HCT116 (cell line): ENCODE data around the gene KLHL25. TPM values are rescaled to one million over a fixed set of nuclear protein-coding genes. Genes with fewer than 3 reads are reported as not detected.

Experiments used
- ATAC-seq: fragments of 200-7000 bp; cut with Tn5 transposase; 2 replicates; pipeline ENCODE4 v1.9.1; 2020; ENCODE audit warnings: mild to moderate bottlenecking, moderate library complexity
- BruUV-seq: library from RNA; stranded (reverse); fragments of 400-500 nt; replicated peaks from 2 replicates; lab custom pipeline; 2021; lab: Mats Ljungman, UMichigan
- CTCF ChIA-PET: fragments of 300-600 bp; sonication (Branson Sonifier 250); formaldehyde crosslinking; loops from one replicate; lab custom pipeline; 2021; ENCODE audit warnings: antibody characterized with exemption; lab: Charles Lee
- POLR2A ChIA-PET: fragments of 300-600, 350-600 bp; sonication (Branson Sonifier 250); formaldehyde crosslinking; loops from one replicate; lab custom pipeline; 2021; ENCODE audit warnings: antibody characterized with exemption; lab: Charles Lee
- RAD21 ChIA-PET, 2 experiments: fragments of 300-600 bp; sonication (Branson Sonifier 250); formaldehyde crosslinking; loops; one replicate each; lab custom pipeline; 2023; ENCODE audit warnings: low total read pairs in 2 of 2; ENCODE audit not compliant: uncharacterized antibody in 2 of 2, unreplicated experiment in 2 of 2, low non-redundant PET in 1 of 2; lab: Charles Lee
- DNase-seq: peaks from one replicate; pipeline ENCODE4 v3.0.0-alpha.2; 2010; ENCODE audit warnings: low read depth, low spot score
- H2AFZ ChIP-seq: fragments of 200-600 bp; shearing (Covaris generic), sonication (generic); 2 replicates; pipeline ENCODE4 v1.6.1; 2017; ENCODE audit warnings: low read depth, mixed run types, mixed read lengths, antibody characterized with exemption, low read length; ENCODE audit not compliant: poor library complexity, severe bottlenecking
- H3K27ac ChIP-seq: 2 replicates; pipeline ENCODE4 v1.5.1; 2012; ENCODE audit warnings: low read depth, low read length
- H3K27me3 ChIP-seq: fragments of 200-600 bp; sonication (generic); 2 replicates; pipeline ENCODE4 v1.6.1; 2016; ENCODE audit warnings: mixed run types, low read length, mixed read lengths; ENCODE audit not compliant: insufficient read depth
- H3K36me3 ChIP-seq, 2 experiments: fragments of 200-500 bp in 1 of 2; fragments of 200-600 bp in 1 of 2; sonication (Bioruptor generic) in 1 of 2; sonication (generic) in 1 of 2; 2 replicates each; pipeline versions ENCODE4 v1.5.1 to v1.6.1; 2014 to 2016; ENCODE audit warnings: low read length in 2 of 2, inconsistent platforms in 1 of 2, mixed read lengths in 1 of 2, mixed run types in 1 of 2; ENCODE audit not compliant: insufficient read depth in 2 of 2, control insufficient read depth in 1 of 2
- H3K4me1 ChIP-seq, 2 experiments: fragments of 200-600 bp in 1 of 2; sonication (generic) in 1 of 2; 2 replicates each; pipeline versions ENCODE4 v1.5.1 to v1.6.1; 2012 to 2017; ENCODE audit warnings: low read length in 2 of 2, inconsistent platforms in 1 of 2, mild to moderate bottlenecking in 1 of 2, mixed read lengths in 1 of 2, mixed run types in 1 of 2, moderate library complexity in 1 of 2; ENCODE audit not compliant: insufficient read depth in 2 of 2, control insufficient read depth in 1 of 2
- H3K4me2 ChIP-seq: fragments of 200-600 bp; sonication (generic); 2 replicates; pipeline ENCODE4 v1.6.1; 2017; ENCODE audit warnings: mixed run types, low read length, mixed read lengths
- H3K4me3 ChIP-seq, 2 experiments: fragments of 200-600 bp in 1 of 2; sonication (generic) in 1 of 2; replicated peaks in 1 of 2; 2 replicates each; pipeline ENCODE4 v1.5.1; 2011 to 2016; ENCODE audit warnings: low read length in 2 of 2, control low read depth in 1 of 2, low read depth in 1 of 2, mild to moderate bottlenecking in 1 of 2, mixed read lengths in 1 of 2, mixed run types in 1 of 2
- H3K79me2 ChIP-seq: fragments of 200-600 bp; sonication (generic); 2 replicates; pipeline ENCODE4 v1.6.1; 2017; ENCODE audit warnings: mild to moderate bottlenecking, mixed run types, low read length, moderate library complexity, mixed read lengths; ENCODE audit not compliant: insufficient read depth
- H3K9ac ChIP-seq: fragments of 200-600 bp; sonication (generic); 2 replicates; pipeline ENCODE4 v1.6.1; 2016; ENCODE audit warnings: low read length, mixed read lengths
- H3K9me2 ChIP-seq: fragments of 200-600 bp; sonication (generic), shearing (Covaris generic); 2 replicates; pipeline ENCODE4 v1.6.1; 2017; ENCODE audit warnings: mixed run types, mild to moderate bottlenecking, moderate library complexity; ENCODE audit not compliant: insufficient read depth
- H3K9me3 ChIP-seq, 2 experiments: fragments of 200-500 bp in 1 of 2; fragments of 200-600 bp in 1 of 2; sonication (Bioruptor generic) in 1 of 2; sonication (generic) in 1 of 2; 2 replicates each; pipeline ENCODE4 v1.6.1; 2014 to 2017; ENCODE audit warnings: low read length in 2 of 2, mixed read lengths in 2 of 2, inconsistent platforms in 1 of 2, low read depth in 1 of 2, mild to moderate bottlenecking in 1 of 2, mixed run types in 1 of 2, moderate library complexity in 1 of 2; ENCODE audit not compliant: control insufficient read depth in 1 of 2, insufficient read depth in 1 of 2
- H4K20me1 ChIP-seq: fragments of 200-600 bp; sonication (generic), shearing (Covaris generic); 2 replicates; pipeline ENCODE4 v1.6.1; 2017; ENCODE audit warnings: mixed run types, mild to moderate bottlenecking, moderate library complexity; ENCODE audit not compliant: insufficient read depth
- EGR1 ChIP-seq: IDR thresholded peaks from 2 replicates; pipeline ENCODE4 v1.6.1; 2012; ENCODE audit warnings: low read depth
- ELF1 ChIP-seq: IDR thresholded peaks from 2 replicates; pipeline ENCODE4 v1.6.1; 2012; ENCODE audit warnings: low read depth, borderline replicate concordance
- FOSL1 ChIP-seq: IDR thresholded peaks from 2 replicates; pipeline ENCODE4 v1.6.1; 2012; ENCODE audit warnings: low read depth
- JUND ChIP-seq: IDR thresholded peaks from 2 replicates; pipeline ENCODE4 v1.6.1; 2012
- POLR2AphosphoS5 ChIP-seq: IDR thresholded peaks from 2 replicates; pipeline ENCODE4 v1.6.1; 2011; ENCODE audit warnings: mild to moderate bottlenecking, low read depth, low read length, moderate library complexity
- RAD21 ChIP-seq: IDR thresholded peaks from 2 replicates; pipeline ENCODE4 v1.6.1; 2012; ENCODE audit warnings: low read depth, mild to moderate bottlenecking
- SP1 ChIP-seq: IDR thresholded peaks from 2 replicates; pipeline ENCODE4 v1.6.1; 2012; ENCODE audit warnings: low read depth
- SRF ChIP-seq: IDR thresholded peaks from 2 replicates; pipeline ENCODE4 v1.6.1; 2012; ENCODE audit warnings: low read depth
- intact Hi-C: fragments of 100-400 bp; cut with micrococcal nuclease; formaldehyde crosslinking; loops from 2 replicates; pipeline ENCODE4 v1.10.0; 2022
- total RNA-seq: library from RNA; stranded (reverse); gene quantifications from one replicate; pipeline ENCODE4 v1.2.1, GENCODE V29; 2021; ENCODE audit not compliant: unreplicated experiment
- TF ChIP-seq, protein P1 (sequence below): IDR thresholded peaks from 2 replicates; pipeline ENCODE4 v1.6.1; 2012
- TF ChIP-seq, protein P2 (sequence below): IDR thresholded peaks from 2 replicates; pipeline ENCODE4 v1.6.1; 2012
- TF ChIP-seq, protein P3 (sequence below): IDR thresholded peaks from 2 replicates; pipeline ENCODE4 v1.6.1; 2012; ENCODE audit warnings: low read depth

Gene KLHL25
- total RNA-seq, 1 experiment from 2014 or later = 5.3 TPM

DNA sequence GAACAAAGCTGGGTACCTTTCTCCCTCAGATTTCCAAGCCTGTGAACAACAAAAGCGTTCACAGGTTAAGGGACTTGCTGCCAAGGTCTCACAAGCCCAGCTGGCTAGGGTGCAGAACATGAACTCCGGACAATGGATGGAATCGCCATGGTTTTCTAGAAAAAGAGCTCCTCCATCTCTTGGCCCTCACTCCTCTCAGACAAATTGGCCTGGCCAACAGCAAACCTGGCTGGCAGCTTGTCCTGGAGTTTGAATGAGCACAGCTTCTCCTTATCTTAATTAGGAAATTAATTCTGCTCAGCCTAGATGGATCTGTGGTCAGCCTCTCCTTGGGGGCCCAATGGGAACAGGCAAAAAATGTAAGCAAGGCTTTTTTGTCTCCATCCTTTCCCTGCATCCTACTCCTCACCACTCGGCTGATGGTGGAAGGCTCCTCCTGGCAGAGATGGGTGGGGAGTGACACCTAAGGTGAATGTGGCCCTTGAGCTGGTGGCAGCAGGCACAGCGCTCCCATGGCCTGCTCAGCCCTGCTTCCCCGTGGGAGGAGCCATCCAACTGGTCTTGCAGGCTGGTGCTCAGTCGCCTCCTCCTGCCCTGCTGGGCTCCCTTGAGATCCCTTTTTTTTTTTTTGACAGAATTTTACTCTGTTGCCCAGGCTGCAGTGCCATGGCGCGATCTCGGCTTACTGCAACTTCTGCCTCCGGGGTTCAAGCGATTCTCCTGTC is 5.8 kb downstream of the KLHL25 start:
- no peaks in the 10 kb centered on the region for H4K20me1 ChIP-seq
- no peak overlapping the region for H3K9ac ChIP-seq
- intact Hi-C loops = loop anchor here (5.0 kb wide), 1 partner anchor 57 kb away; no protein-coding TSS in a partner anchor
- H3K27ac ChIP-seq = no peak overlapping the region
- ChIA-PET POLR2A (no interaction called here), CTCF (interaction anchor here (1.1 kb wide), 1 partner anchor 12 kb away, joined by 8 read pairs; no protein-coding TSS in a partner anchor), RAD21 (no interaction called here)
- no peaks in the 10 kb centered on the region for H3K36me3 ChIP-seq
- peaks cover 33% of the 10 kb centered on the region; the same call in 1 of the 2 replicates for H3K79me2 ChIP-seq
- H3K4me1 ChIP-seq = peaks cover 54 to 59% of the 10 kb centered on the region in 2 experiments
- H3K9me2 ChIP-seq = no peaks in the 10 kb centered on the region
- H3K4me3 ChIP-seq = no peak overlapping the region
- H2AFZ ChIP-seq = no peak overlapping the region
- ATAC-seq = peak; percentile 43; the same call in 1 of the 2 replicates
- BruUV-seq = no TSS peak
- no peaks in the 10 kb centered on the region for H3K27me3 ChIP-seq
- TF ChIP-seq EGR1 (no peak), SRF (no peak), POLR2AphosphoS5 (no peak), FOSL1 (no peak), SP1 (no peak), JUND (no peak), RAD21 (no peak), ELF1 (no peak)
- TF ChIP-seq, protein P1, sequence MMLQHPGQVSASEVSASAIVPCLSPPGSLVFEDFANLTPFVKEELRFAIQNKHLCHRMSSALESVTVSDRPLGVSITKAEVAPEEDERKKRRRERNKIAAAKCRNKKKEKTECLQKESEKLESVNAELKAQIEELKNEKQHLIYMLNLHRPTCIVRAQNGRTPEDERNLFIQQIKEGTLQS = no peak
- TF ChIP-seq, protein P2, sequence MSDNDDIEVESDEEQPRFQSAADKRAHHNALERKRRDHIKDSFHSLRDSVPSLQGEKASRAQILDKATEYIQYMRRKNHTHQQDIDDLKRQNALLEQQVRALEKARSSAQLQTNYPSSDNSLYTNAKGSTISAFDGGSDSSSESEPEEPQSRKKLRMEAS = no peak
- TF ChIP-seq, protein P3, sequence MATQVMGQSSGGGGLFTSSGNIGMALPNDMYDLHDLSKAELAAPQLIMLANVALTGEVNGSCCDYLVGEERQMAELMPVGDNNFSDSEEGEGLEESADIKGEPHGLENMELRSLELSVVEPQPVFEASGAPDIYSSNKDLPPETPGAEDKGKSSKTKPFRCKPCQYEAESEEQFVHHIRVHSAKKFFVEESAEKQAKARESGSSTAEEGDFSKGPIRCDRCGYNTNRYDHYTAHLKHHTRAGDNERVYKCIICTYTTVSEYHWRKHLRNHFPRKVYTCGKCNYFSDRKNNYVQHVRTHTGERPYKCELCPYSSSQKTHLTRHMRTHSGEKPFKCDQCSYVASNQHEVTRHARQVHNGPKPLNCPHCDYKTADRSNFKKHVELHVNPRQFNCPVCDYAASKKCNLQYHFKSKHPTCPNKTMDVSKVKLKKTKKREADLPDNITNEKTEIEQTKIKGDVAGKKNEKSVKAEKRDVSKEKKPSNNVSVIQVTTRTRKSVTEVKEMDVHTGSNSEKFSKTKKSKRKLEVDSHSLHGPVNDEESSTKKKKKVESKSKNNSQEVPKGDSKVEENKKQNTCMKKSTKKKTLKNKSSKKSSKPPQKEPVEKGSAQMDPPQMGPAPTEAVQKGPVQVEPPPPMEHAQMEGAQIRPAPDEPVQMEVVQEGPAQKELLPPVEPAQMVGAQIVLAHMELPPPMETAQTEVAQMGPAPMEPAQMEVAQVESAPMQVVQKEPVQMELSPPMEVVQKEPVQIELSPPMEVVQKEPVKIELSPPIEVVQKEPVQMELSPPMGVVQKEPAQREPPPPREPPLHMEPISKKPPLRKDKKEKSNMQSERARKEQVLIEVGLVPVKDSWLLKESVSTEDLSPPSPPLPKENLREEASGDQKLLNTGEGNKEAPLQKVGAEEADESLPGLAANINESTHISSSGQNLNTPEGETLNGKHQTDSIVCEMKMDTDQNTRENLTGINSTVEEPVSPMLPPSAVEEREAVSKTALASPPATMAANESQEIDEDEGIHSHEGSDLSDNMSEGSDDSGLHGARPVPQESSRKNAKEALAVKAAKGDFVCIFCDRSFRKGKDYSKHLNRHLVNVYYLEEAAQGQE = no peak
- no peaks in the 10 kb centered on the region for H3K9me3 ChIP-seq
- DNase-seq = no peak
- peak overlapping the region; percentile 25 for H3K4me2 ChIP-seq
